ENCODE measurements around the gene HBM.
"Not testable (repeated sequence)": the region's sequence is repeated elsewhere in the genome, so short reads cannot be mapped to it uniquely, and the experiment has no call there.

Gene HBM

DNA sequence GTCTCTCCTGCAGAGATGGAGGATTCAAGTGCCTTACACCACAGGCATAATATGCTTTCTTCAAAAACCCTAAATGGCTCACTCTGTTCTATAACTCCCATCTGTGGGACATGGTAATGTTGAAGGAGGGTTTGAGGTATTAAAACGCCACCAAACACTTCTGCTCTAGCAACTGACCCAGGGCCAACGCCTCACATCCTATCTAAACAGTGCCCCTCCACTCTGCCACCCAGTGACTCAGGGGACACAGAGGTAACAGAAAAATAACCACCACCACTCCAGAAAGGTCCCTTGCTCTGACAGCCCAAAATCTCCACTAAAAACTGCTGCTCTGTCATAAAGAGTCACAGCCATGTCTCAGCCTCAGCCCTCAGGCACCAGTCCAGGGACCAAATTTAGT lies 45.0 kb upstream of the HBM start:
- no peak for DNase-seq (ENCODE audit: extremely low read depth, low read depth)
- TF ChIP-seq, protein P1, sequence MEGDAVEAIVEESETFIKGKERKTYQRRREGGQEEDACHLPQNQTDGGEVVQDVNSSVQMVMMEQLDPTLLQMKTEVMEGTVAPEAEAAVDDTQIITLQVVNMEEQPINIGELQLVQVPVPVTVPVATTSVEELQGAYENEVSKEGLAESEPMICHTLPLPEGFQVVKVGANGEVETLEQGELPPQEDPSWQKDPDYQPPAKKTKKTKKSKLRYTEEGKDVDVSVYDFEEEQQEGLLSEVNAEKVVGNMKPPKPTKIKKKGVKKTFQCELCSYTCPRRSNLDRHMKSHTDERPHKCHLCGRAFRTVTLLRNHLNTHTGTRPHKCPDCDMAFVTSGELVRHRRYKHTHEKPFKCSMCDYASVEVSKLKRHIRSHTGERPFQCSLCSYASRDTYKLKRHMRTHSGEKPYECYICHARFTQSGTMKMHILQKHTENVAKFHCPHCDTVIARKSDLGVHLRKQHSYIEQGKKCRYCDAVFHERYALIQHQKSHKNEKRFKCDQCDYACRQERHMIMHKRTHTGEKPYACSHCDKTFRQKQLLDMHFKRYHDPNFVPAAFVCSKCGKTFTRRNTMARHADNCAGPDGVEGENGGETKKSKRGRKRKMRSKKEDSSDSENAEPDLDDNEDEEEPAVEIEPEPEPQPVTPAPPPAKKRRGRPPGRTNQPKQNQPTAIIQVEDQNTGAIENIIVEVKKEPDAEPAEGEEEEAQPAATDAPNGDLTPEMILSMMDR (IDR thresholded peaks at IDR 0.05; ENCODE audit: low read depth, low read length), result no peak

DNA sequence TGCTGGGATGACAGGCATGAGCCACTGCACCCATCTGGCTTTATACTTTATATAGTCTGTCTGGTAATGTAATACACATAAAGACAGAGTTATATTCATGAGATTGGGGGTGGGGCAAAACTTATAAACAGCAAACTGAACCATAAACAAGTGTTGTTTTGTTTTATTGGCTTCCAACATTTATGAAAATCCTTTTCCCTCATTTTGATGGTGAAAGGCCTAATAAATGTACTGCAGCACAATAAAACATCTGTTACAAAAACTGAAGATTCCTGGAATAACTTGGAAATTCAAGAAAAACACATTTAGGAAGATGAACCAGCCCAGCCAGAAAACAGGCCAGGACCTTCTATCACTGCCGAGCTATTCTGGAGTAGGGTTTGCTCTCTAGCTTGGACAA lies 43.4 kb upstream of the HBM start:
- no peak for DNase-seq (ENCODE audit: extremely low read depth, low read depth)
- TF ChIP-seq, protein P1 (IDR thresholded peaks at IDR 0.05; ENCODE audit: low read depth, low read length), result no peak

- not testable (repeated sequence) for DNase-seq (ENCODE audit: extremely low read depth, low read depth)
These were observed 42.0 kb upstream of the HBM start for GRCh38 chr16:123558-124350.

GRCh38 chr16:125011-125410 lies 40.8 kb upstream of the HBM start:
- DNase-seq (ENCODE audit: extremely low read depth, low read depth), result no peak
- TF ChIP-seq, protein P1 (IDR thresholded peaks at IDR 0.05; ENCODE audit: low read depth, low read length), result no peak

DNA sequence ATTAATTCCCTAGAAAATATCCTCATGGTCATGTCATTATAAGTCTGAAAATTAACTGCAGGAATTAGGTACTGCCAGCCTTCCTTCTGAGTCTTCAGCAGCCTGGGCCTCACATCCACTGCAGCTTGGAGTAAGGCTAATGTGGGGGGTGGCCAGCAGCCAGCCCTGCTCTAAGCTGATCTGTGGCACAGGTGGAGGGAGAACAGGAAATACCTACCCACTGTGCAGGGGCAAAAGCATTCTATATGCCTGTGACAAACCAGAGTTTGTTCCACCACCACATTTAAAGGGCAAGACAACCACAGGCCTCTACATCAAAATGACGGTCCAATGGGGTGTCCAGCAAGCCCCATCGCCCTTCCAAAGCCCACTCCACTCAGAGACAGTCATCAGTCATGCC lies 36.7 kb upstream of the HBM start:
- DNase-seq (ENCODE audit: extremely low read depth, low read depth), result no peak
- TF ChIP-seq, protein P1 (IDR thresholded peaks at IDR 0.05; ENCODE audit: low read depth, low read length), result no peak

GRCh38 chr16:130533-131173 lies 35.1 kb upstream of the HBM start:
- TF ChIP-seq, protein P1 (IDR thresholded peaks at IDR 0.05; ENCODE audit: low read depth, low read length), result no peak
- no peak for DNase-seq (ENCODE audit: extremely low read depth, low read depth)

GRCh38 chr16:132120-132519 lies 33.7 kb upstream of the HBM start:
- DNase-seq (ENCODE audit: extremely low read depth, low read depth), result no peak
- TF ChIP-seq, protein P1 (IDR thresholded peaks at IDR 0.05; ENCODE audit: low read depth, low read length), result no peak
